Osteoblast (primary cell): ENCODE results near the gene RPRD1B. TPM values are rescaled to one million over a fixed set of nuclear protein-coding genes. Genes with fewer than 3 reads are reported as not detected.

ENCODE experiments used
- DNase-seq: peaks from one replicate; pipeline ENCODE4 v3.0.0; 2011; ENCODE audit warnings: low spot score, mixed read lengths; ENCODE audit not compliant: insufficient read length; ENCODE audit errors: missing footprints
- H2AFZ ChIP-seq: 2 replicates; pipeline ENCODE4 v1.6.0; 2011; ENCODE audit warnings: mild to moderate bottlenecking, low read length
- H3K27ac ChIP-seq: 2 replicates; pipeline ENCODE4 v1.5.1; 2011; ENCODE audit warnings: mild to moderate bottlenecking, low read depth, low read length, moderate library complexity
- H3K27me3 ChIP-seq: 2 replicates; pipeline ENCODE4 v1.6.0; 2012; ENCODE audit warnings: mild to moderate bottlenecking, control low read depth, inconsistent platforms, low read length, moderate library complexity; ENCODE audit not compliant: insufficient read depth
- H3K36me3 ChIP-seq: 2 replicates; pipeline ENCODE4 v1.5.1; 2011; ENCODE audit warnings: mild to moderate bottlenecking, low read length, control low read depth, moderate library complexity; ENCODE audit not compliant: insufficient read depth
- H3K4me1 ChIP-seq: 2 replicates; pipeline ENCODE4 v1.5.1; 2011; ENCODE audit warnings: mild to moderate bottlenecking, low read length, control low read depth, moderate library complexity; ENCODE audit not compliant: insufficient read depth
- H3K4me2 ChIP-seq: 2 replicates; pipeline ENCODE4 v1.6.0; 2011; ENCODE audit warnings: mild to moderate bottlenecking, low read length; ENCODE audit not compliant: insufficient read depth
- H3K4me3 ChIP-seq: fragments of 200-600 bp; sonication (generic); 3 replicates; pipeline ENCODE4 v1.5.1; 2012; ENCODE audit warnings: mild to moderate bottlenecking, low read length, inconsistent platforms; ENCODE audit not compliant: insufficient read depth
- H3K79me2 ChIP-seq: 2 replicates; pipeline ENCODE4 v1.6.0; 2012; ENCODE audit warnings: mild to moderate bottlenecking, low read length, control low read depth, inconsistent platforms; ENCODE audit not compliant: insufficient read depth
- H3K9me3 ChIP-seq: 2 replicates; pipeline ENCODE4 v1.5.1; 2011; ENCODE audit warnings: low read depth, low read length, control low read depth
- H4K20me1 ChIP-seq: 2 replicates; pipeline ENCODE4 v1.6.0; 2012; ENCODE audit warnings: mild to moderate bottlenecking, low read length, control low read depth; ENCODE audit not compliant: insufficient read depth
- total RNA-seq: library from RNA; depleted of rRNA; stranded (reverse); fragments of >200 nt; gene quantifications from 2 replicates; pipeline ENCODE4 v1.2.3, GENCODE V29; 2012
- TF ChIP-seq, protein P1 (sequence below): IDR thresholded peaks from 2 replicates; pipeline ENCODE4 v1.5.1; 2011; ENCODE audit warnings: mild to moderate bottlenecking, low read depth, low read length, moderate library complexity; ENCODE audit errors: extremely low read depth

Gene RPRD1B
- total RNA-seq, 1 donor, result 29.3 TPM

DNA sequence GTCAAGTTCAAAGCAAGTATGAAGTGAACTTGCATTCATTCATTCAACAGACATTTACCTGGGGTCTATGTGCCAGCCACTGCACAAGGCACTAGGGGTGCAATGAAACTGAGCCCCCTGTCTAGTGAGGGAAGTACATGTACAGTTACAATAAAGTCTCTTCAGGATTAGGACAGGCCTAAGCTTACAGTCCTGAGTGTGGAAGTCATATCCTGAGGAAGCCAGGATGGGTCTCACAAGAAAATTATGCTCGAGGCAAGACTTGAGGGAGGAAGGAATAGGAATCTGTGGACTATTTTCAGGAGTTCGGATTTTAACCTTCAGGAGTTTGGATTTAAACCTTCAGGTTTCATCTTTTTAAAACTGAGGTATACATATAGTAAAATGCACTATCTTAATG, 19.7 kb upstream of the RPRD1B start:
- TF ChIP-seq, protein P1, sequence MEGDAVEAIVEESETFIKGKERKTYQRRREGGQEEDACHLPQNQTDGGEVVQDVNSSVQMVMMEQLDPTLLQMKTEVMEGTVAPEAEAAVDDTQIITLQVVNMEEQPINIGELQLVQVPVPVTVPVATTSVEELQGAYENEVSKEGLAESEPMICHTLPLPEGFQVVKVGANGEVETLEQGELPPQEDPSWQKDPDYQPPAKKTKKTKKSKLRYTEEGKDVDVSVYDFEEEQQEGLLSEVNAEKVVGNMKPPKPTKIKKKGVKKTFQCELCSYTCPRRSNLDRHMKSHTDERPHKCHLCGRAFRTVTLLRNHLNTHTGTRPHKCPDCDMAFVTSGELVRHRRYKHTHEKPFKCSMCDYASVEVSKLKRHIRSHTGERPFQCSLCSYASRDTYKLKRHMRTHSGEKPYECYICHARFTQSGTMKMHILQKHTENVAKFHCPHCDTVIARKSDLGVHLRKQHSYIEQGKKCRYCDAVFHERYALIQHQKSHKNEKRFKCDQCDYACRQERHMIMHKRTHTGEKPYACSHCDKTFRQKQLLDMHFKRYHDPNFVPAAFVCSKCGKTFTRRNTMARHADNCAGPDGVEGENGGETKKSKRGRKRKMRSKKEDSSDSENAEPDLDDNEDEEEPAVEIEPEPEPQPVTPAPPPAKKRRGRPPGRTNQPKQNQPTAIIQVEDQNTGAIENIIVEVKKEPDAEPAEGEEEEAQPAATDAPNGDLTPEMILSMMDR, result no peak
- Histone ChIP-seq H3K4me2 (no peak overlapping the region), H3K4me1 (no peaks in the 10 kb centered on the region), H3K36me3 (peaks cover 39% of the 10 kb centered on the region), H4K20me1 (peaks cover 3% of the 10 kb centered on the region), H2AFZ (no peak overlapping the region), H3K79me2 (peaks cover 24% of the 10 kb centered on the region), H3K27me3 (no peaks in the 10 kb centered on the region), H3K27ac (no peak overlapping the region), H3K4me3 (no peak overlapping the region), H3K9me3 (peaks cover 3% of the 10 kb centered on the region)
- no peak for DNase-seq

DNA sequence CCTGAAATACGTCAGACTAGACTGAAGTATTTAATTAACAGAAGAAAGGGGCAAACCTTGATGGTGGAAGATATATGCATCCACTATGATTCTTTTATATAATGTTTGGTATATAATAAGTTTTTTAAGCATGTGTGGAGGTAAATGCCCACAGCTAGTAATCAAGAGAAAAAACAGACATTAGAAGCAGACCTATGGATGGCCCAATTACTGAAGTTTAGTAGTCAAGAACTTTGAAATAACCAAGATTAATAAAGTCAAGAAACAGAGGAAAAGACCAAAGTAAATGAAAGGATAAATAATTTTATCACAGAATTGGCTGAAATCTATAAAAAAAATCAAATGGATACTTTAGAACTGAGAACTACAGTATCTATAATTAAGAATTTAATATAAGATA, 15.6 kb upstream of the RPRD1B start:
- Histone ChIP-seq H3K27ac (no peak overlapping the region), H3K36me3 (peaks cover 25% of the 10 kb centered on the region), H4K20me1 (peaks cover 8% of the 10 kb centered on the region), H3K9me3 (peaks cover 3% of the 10 kb centered on the region), H3K4me2 (no peak overlapping the region), H2AFZ (no peak overlapping the region), H3K27me3 (no peaks in the 10 kb centered on the region), H3K4me3 (no peak overlapping the region), H3K79me2 (peaks cover 52% of the 10 kb centered on the region), H3K4me1 (peaks cover 9% of the 10 kb centered on the region)
- TF ChIP-seq, protein P1, result no peak
- no peak for DNase-seq

DNA sequence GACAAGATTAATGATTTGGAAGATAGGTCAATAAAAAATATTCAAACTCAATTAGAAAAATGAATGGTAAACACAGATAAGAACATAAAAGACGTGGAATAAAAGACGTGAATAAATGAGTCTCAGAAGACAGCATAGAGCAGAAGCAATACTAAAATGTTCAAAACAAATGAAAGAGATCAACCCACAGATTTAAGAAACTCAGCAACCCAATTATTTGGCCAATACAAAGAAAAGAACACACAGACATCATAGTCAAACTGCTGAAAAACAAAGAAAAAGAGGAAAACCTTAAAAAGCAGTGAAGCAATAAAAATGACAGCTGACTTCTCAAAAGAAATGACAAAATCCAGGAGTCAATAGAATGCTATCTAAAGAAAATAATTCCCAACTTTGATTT, 15.2 kb upstream of the RPRD1B start:
- H3K9me3 ChIP-seq, result peaks cover 3% of the 10 kb centered on the region
- H4K20me1 ChIP-seq, result peaks cover 8% of the 10 kb centered on the region
- DNase-seq, result no peak
- no peak overlapping the region for H2AFZ ChIP-seq
- peaks cover 21% of the 10 kb centered on the region for H3K36me3 ChIP-seq
- no peak overlapping the region for H3K27ac ChIP-seq
- peaks cover 52% of the 10 kb centered on the region for H3K79me2 ChIP-seq
- peaks cover 13% of the 10 kb centered on the region for H3K4me1 ChIP-seq
- no peak overlapping the region for H3K4me3 ChIP-seq
- H3K27me3 ChIP-seq, result no peaks in the 10 kb centered on the region
- TF ChIP-seq, protein P1, result no peak
- H3K4me2 ChIP-seq, result no peak overlapping the region

DNA sequence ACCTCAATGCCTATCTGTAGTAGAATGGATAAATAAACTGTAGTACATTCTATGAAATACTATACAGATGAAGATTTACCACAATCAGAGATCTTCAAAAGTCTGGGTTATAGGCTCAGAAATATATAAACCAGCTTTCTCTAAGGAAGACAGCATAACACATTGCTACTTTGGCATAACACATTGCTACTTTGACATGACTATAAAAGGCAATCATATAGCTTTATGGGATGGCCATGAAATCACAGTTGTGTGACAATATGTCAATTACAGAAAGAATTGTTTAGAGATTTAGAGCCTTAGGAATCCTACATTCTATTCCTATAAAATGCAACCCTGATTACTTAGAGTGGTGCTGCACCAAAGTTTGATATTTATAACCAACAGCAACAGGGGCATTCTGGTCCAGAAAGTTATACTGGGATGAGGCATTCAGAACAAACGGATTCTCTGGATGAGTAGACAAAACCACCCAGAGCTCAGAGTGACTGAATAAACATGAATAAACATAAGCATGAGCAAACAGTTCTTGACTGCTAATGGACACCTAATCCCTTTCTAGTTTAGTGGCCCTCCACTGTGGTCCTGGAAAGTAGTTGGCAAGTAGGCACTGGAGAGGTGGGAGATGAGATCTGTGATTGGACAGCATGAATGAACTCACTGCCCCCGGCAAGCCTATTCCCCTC, 12.3 kb upstream of the RPRD1B start:
- H3K4me1 ChIP-seq, result peaks cover 27% of the 10 kb centered on the region
- no peaks in the 10 kb centered on the region for H3K27me3 ChIP-seq
- H3K36me3 ChIP-seq, result peaks cover 19% of the 10 kb centered on the region
- H2AFZ ChIP-seq, result no peak overlapping the region
- no peak for DNase-seq
- no peak overlapping the region for H3K4me3 ChIP-seq
- peaks cover 70% of the 10 kb centered on the region for H3K79me2 ChIP-seq
- H3K4me2 ChIP-seq, result peak overlapping the region; percentile 3
- H3K27ac ChIP-seq, result no peak overlapping the region
- TF ChIP-seq, protein P1, result no peak
- H3K9me3 ChIP-seq, result peaks cover 3% of the 10 kb centered on the region
- H4K20me1 ChIP-seq, result peaks cover 7% of the 10 kb centered on the region
